HepG2 (cell line): Measurements from ENCODE around the gene ZNF500. TPM values are rescaled to one million over a fixed set of nuclear protein-coding genes. Genes with fewer than 3 reads are reported as not detected.

Experiments used
- EHMT2 ChIP-seq: fragments of 200-600 bp; sonication (generic); IDR thresholded peaks from 2 replicates; pipeline ENCODE4 v1.7.0; 2017; ENCODE audit warnings: antibody characterized with exemption, low read depth, low read length, borderline replicate concordance
- ETV5 ChIP-seq: IDR thresholded peaks from 2 replicates; pipeline ENCODE4 v1.6.1; 2018; ENCODE audit warnings: missing biosample characterization, missing genetic modification reagents, inconsistent platforms, borderline replicate concordance
- HNRNPUL1 ChIP-seq: fragments of 200-400 bp; formaldehyde crosslinking; IDR thresholded peaks from 2 replicates; pipeline ENCODE4 v1.6.1; 2017; ENCODE audit warnings: low read depth, mild to moderate bottlenecking, low read length, moderate library complexity
- KAT8 ChIP-seq: IDR thresholded peaks from 2 replicates; pipeline ENCODE4 v1.6.1; 2016; ENCODE audit warnings: missing genetic modification reagents, missing compliant biosample characterization
- MBD4 ChIP-seq: IDR thresholded peaks from 2 replicates; pipeline ENCODE4 v1.6.1; 2012; ENCODE audit warnings: low read length, inconsistent platforms, borderline replicate concordance
- PHF20 ChIP-seq: sonication (generic); formaldehyde crosslinking; IDR thresholded peaks from 2 replicates; pipeline ENCODE4 v1.5.0; 2020; ENCODE audit warnings: mild to moderate bottlenecking, missing genetic modification reagents
- RBM39 ChIP-seq: fragments of 200-400 bp; formaldehyde crosslinking; IDR thresholded peaks from one replicate; pipeline ENCODE4 v1.6.1; 2018; ENCODE audit warnings: antibody characterized with exemption, mild to moderate bottlenecking, low read depth, low read length; ENCODE audit not compliant: poor library complexity, severe bottlenecking
- REXO4 ChIP-seq: sonication (generic); formaldehyde crosslinking; IDR thresholded peaks from 2 replicates; pipeline ENCODE4 v1.8.0; 2022; ENCODE audit warnings: missing genetic modification reagents, mild to moderate bottlenecking, borderline replicate concordance
- TP53 ChIP-seq: sonication (generic); formaldehyde crosslinking; conservative IDR thresholded peaks from 2 replicates; pipeline ENCODE4 v1.4.0; 2020; ENCODE audit warnings: missing genetic modification reagents
- U2AF1 ChIP-seq: fragments of 200-400 bp; formaldehyde crosslinking; optimal IDR thresholded peaks from 2 replicates; pipeline ENCODE3; 2017; ENCODE audit warnings: mild to moderate bottlenecking, low read depth, low read length
- ZBTB37 ChIP-seq: sonication (generic); formaldehyde crosslinking; IDR thresholded peaks from 2 replicates; pipeline ENCODE4 v1.4.0; 2020; ENCODE audit warnings: mild to moderate bottlenecking, missing genetic modification reagents
- ZBTB39 ChIP-seq: sonication (generic); formaldehyde crosslinking; IDR thresholded peaks from 2 replicates; pipeline ENCODE4 v1.5.0; 2020; ENCODE audit warnings: missing genetic modification reagents
- ZNF33B ChIP-seq: sonication (generic); formaldehyde crosslinking; IDR thresholded peaks from 2 replicates; pipeline ENCODE4 v1.5.1; 2020; ENCODE audit warnings: mild to moderate bottlenecking, missing genetic modification reagents
- ZNF562 ChIP-seq: sonication (generic); formaldehyde crosslinking; IDR thresholded peaks from 2 replicates; pipeline ENCODE4 v1.8.0; 2022; ENCODE audit warnings: missing genetic modification reagents, borderline replicate concordance
- ZNF678 ChIP-seq: sonication (generic); formaldehyde crosslinking; IDR thresholded peaks from 2 replicates; pipeline ENCODE4 v1.4.0; 2020; ENCODE audit warnings: mild to moderate bottlenecking, missing genetic modification reagents
- polyA plus RNA-seq, 8 experiments: library from polyadenylated mRNA; depleted of rRNA in 3 of 8; stranded (reverse) in 7 of 8; unstranded in 1 of 8; fragments of >200 nt; fragmentation: Illumina TruSeq in 4 of 8; extraction: Trizol in 4 of 8; gene quantifications; 2 replicates each; pipeline versions ENCODE4 v1.2.1 to v1.2.3, GENCODE V29; 2011 to 2016; ENCODE audit warnings: low read depth in 4 of 8, missing spikeins in 1 of 8, mixed read lengths in 1 of 8; ENCODE audit not compliant: insufficient read depth in 1 of 8
- total RNA-seq, 5 experiments: library from RNA; depleted of rRNA; stranded (reverse); fragments of >200 nt; fragmentation: Illumina TruSeq; extraction: Trizol; gene quantifications; 2 replicates each; pipeline ENCODE4 v1.2.3, GENCODE V29; 2016; ENCODE audit warnings: low read depth in 1 of 5
- TF ChIP-seq, protein P1 (sequence below): sonication (generic); formaldehyde crosslinking; conservative IDR thresholded peaks from 2 replicates; pipeline ENCODE4 v1.4.0; 2020; ENCODE audit warnings: missing genetic modification reagents
- TF ChIP-seq, protein P2 (sequence below): sonication (generic); formaldehyde crosslinking; IDR thresholded peaks from 2 replicates; pipeline ENCODE4 v1.5.0; 2020; ENCODE audit warnings: missing genetic modification reagents, mild to moderate bottlenecking, borderline replicate concordance
- TF ChIP-seq, protein P3 (sequence below): sonication (generic); formaldehyde crosslinking; IDR thresholded peaks from 2 replicates; pipeline ENCODE4 v1.5.1; 2020; ENCODE audit warnings: mild to moderate bottlenecking, missing genetic modification reagents, moderate library complexity

The ZNF500 gene
- total and polyA plus RNA-seq, 2 of the 13 experiments (the other 11 are each of a cell fraction or from before 2014, with no cell fraction given), result 6.1 to 12.2 TPM

DNA sequence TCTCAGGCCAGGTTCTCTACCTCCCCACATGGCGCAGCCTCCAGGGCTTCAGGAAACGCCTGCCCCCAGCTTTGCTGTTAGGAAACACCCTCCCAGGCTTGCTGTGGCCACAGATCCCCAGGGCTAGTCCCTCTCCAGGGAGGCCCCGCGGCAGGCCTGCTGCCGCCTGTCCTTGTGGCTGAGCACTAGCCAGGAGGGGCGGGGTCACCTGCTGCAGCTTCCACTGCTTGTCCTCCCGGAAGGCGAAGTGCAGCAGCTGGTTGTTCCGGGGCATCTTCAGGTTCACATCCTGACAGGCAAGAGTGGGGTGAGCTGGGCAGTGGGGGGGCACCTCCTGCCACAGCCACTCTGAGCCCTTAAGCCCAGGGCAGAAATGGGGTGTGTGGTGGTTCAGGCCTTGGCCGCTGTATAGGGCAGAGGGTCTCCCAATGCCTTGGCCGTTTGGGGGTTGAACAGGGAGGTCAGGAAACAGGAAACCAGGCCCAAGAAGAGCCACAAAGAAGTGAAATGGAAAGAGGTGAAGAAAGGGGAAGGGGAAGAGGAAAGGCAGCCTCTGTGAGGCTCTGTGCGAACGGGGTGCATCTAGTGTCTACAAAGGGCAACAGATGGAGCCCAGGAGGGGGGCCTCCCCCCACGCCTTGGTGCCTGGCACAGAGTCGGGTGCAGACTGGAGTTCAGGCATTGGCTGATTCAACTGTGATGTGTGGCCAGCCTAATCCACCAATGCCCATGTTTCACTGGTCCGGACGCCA lies 33.5 kb upstream of the ZNF500 start (continued):
- TF ChIP-seq KAT8 (CRISPR knock-in tag), result peak; percentile 73
- no peak for TF ChIP-seq MBD4
- no peak for TF ChIP-seq ZBTB39
- peak; percentile 28; the same call in 1 of the 2 replicates for TF ChIP-seq ETV5 (CRISPR knock-in tag)
- TF ChIP-seq, protein P1, sequence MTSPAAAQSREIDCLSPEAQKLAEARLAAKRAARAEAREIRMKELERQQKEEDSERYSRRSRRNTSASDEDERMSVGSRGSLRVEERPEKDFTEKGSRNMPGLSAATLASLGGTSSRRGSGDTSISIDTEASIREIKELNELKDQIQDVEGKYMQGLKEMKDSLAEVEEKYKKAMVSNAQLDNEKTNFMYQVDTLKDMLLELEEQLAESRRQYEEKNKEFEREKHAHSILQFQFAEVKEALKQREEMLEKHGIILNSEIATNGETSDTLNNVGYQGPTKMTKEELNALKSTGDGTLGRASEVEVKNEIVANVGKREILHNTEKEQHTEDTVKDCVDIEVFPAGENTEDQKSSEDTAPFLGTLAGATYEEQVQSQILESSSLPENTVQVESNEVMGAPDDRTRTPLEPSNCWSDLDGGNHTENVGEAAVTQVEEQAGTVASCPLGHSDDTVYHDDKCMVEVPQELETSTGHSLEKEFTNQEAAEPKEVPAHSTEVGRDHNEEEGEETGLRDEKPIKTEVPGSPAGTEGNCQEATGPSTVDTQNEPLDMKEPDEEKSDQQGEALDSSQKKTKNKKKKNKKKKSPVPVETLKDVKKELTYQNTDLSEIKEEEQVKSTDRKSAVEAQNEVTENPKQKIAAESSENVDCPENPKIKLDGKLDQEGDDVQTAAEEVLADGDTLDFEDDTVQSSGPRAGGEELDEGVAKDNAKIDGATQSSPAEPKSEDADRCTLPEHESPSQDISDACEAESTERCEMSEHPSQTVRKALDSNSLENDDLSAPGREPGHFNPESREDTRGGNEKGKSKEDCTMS, result no peak
- peak; percentile 77 for TF ChIP-seq PHF20 (CRISPR knock-in tag)
- no peak for TF ChIP-seq TP53 (CRISPR knock-in tag)
- TF ChIP-seq, protein P2, sequence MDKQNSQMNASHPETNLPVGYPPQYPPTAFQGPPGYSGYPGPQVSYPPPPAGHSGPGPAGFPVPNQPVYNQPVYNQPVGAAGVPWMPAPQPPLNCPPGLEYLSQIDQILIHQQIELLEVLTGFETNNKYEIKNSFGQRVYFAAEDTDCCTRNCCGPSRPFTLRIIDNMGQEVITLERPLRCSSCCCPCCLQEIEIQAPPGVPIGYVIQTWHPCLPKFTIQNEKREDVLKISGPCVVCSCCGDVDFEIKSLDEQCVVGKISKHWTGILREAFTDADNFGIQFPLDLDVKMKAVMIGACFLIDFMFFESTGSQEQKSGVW, result no peak
- no peak for TF ChIP-seq ZBTB37 (CRISPR knock-in tag)
- no peak for TF ChIP-seq ZNF33B (CRISPR knock-in tag)
- TF ChIP-seq EHMT2, result no peak
- TF ChIP-seq HNRNPUL1, result no peak
- TF ChIP-seq REXO4 (CRISPR knock-in tag), result no peak
- TF ChIP-seq U2AF1, result no peak
- TF ChIP-seq ZNF562 (CRISPR knock-in tag), result no peak
- TF ChIP-seq ZNF678 (CRISPR knock-in tag), result no peak
- TF ChIP-seq, protein P3, sequence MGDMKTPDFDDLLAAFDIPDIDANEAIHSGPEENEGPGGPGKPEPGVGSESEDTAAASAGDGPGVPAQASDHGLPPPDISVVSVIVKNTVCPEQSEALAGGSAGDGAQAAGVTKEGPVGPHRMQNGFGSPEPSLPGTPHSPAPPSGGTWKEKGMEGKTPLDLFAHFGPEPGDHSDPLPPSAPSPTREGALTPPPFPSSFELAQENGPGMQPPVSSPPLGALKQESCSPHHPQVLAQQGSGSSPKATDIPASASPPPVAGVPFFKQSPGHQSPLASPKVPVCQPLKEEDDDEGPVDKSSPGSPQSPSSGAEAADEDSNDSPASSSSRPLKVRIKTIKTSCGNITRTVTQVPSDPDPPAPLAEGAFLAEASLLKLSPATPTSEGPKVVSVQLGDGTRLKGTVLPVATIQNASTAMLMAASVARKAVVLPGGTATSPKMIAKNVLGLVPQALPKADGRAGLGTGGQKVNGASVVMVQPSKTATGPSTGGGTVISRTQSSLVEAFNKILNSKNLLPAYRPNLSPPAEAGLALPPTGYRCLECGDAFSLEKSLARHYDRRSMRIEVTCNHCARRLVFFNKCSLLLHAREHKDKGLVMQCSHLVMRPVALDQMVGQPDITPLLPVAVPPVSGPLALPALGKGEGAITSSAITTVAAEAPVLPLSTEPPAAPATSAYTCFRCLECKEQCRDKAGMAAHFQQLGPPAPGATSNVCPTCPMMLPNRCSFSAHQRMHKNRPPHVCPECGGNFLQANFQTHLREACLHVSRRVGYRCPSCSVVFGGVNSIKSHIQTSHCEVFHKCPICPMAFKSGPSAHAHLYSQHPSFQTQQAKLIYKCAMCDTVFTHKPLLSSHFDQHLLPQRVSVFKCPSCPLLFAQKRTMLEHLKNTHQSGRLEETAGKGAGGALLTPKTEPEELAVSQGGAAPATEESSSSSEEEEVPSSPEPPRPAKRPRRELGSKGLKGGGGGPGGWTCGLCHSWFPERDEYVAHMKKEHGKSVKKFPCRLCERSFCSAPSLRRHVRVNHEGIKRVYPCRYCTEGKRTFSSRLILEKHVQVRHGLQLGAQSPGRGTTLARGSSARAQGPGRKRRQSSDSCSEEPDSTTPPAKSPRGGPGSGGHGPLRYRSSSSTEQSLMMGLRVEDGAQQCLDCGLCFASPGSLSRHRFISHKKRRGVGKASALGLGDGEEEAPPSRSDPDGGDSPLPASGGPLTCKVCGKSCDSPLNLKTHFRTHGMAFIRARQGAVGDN, result peak; percentile 95
- TF ChIP-seq RBM39, result no peak
